Endothelial cell (in vitro differentiated cells): Measurements from ENCODE around the gene AFAP1L2. TPM values are rescaled to one million over a fixed set of nuclear protein-coding genes. Genes with fewer than 3 reads are reported as not detected.

Experiments
- DNase-seq: peaks from one replicate; pipeline ENCODE4 v3.0.0; 2021; ENCODE audit warnings: low spot score
- H3K27ac Mint-ChIP-seq: one replicate; pipeline ENCODE4 v1.8.0; 2021; ENCODE audit warnings: mixed read lengths, inconsistent platforms; ENCODE audit not compliant: unreplicated experiment
- H3K27me3 Mint-ChIP-seq: one replicate; pipeline ENCODE4 v1.8.0; 2021; ENCODE audit warnings: mild to moderate bottlenecking, moderate library complexity, mixed read lengths, inconsistent platforms; ENCODE audit not compliant: unreplicated experiment
- H3K36me3 Mint-ChIP-seq: one replicate; pipeline ENCODE4 v1.8.0; 2021; ENCODE audit warnings: mild to moderate bottlenecking, low read depth, mixed read lengths, inconsistent platforms; ENCODE audit not compliant: unreplicated experiment
- H3K4me1 Mint-ChIP-seq: one replicate; pipeline ENCODE4 v1.8.0; 2021; ENCODE audit warnings: mild to moderate bottlenecking, mixed read lengths, inconsistent platforms; ENCODE audit not compliant: unreplicated experiment
- H3K4me3 Mint-ChIP-seq: one replicate; pipeline ENCODE4 v1.8.0; 2021; ENCODE audit warnings: mild to moderate bottlenecking, mixed read lengths, inconsistent platforms; ENCODE audit not compliant: unreplicated experiment
- H3K9me3 Mint-ChIP-seq: one replicate; pipeline ENCODE4 v1.8.0; 2021; ENCODE audit warnings: mixed read lengths, inconsistent platforms; ENCODE audit not compliant: unreplicated experiment
- CTCF ChIP-seq: fragments of 200-600 bp; sonication (generic); IDR thresholded peaks from one replicate; pipeline ENCODE4 v1.5.0; 2021; ENCODE audit warnings: antibody characterized with exemption; ENCODE audit not compliant: unreplicated experiment
- total RNA-seq: library from RNA; stranded (reverse); fragmentation: NEBNext Ultra II Directional; extraction: Animal tissue kit (Norgen Biotek cat#: 25700); gene quantifications from one replicate; pipeline ENCODE4 v1.2.1, GENCODE V29; 2021; ENCODE audit not compliant: unreplicated experiment

The AFAP1L2 gene
- total RNA-seq, 1 donor from 2014 or later = 0.77 TPM

GRCh38 chr10:114367351-114368056, 36.8 kb downstream of the AFAP1L2 start:
- no peaks in the 10 kb centered on the region for H3K9me3 Mint-ChIP-seq
- TF ChIP-seq CTCF = no peak
- no peak overlapping the region for H3K4me3 Mint-ChIP-seq
- no peak for DNase-seq
- H3K4me1 Mint-ChIP-seq = peaks cover 5% of the 10 kb centered on the region
- peaks cover 1% of the 10 kb centered on the region for H3K27me3 Mint-ChIP-seq
- H3K36me3 Mint-ChIP-seq = no peaks in the 10 kb centered on the region
- H3K27ac Mint-ChIP-seq = no peak overlapping the region

- DNase-seq = no peak
- TF ChIP-seq CTCF = no peak
- H3K4me3 Mint-ChIP-seq = no peak overlapping the region
- H3K27me3 Mint-ChIP-seq = peaks cover 1% of the 10 kb centered on the region
- no peaks in the 10 kb centered on the region for H3K4me1 Mint-ChIP-seq
- no peaks in the 10 kb centered on the region for H3K9me3 Mint-ChIP-seq
- H3K36me3 Mint-ChIP-seq = no peaks in the 10 kb centered on the region
- no peak overlapping the region for H3K27ac Mint-ChIP-seq
These were observed 39.6 kb downstream of the AFAP1L2 start for GRCh38 chr10:114364726-114365125.

GRCh38 chr10:114363745-114364454, 40.4 kb downstream of the AFAP1L2 start:
- Mint-ChIP-seq H3K36me3 (no peaks in the 10 kb centered on the region), H3K9me3 (no peaks in the 10 kb centered on the region), H3K4me1 (no peaks in the 10 kb centered on the region), H3K4me3 (no peak overlapping the region), H3K27ac (peak overlapping the region; percentile 48), H3K27me3 (peaks cover 1% of the 10 kb centered on the region)
- no peak for TF ChIP-seq CTCF
- no peak for DNase-seq

- Mint-ChIP-seq H3K9me3 (no peaks in the 10 kb centered on the region), H3K4me1 (no peaks in the 10 kb centered on the region), H3K36me3 (no peaks in the 10 kb centered on the region), H3K27me3 (peaks cover 1% of the 10 kb centered on the region), H3K27ac (no peak overlapping the region), H3K4me3 (no peak overlapping the region)
- DNase-seq = no peak
- no peak for TF ChIP-seq CTCF
These were observed 41.4 kb downstream of the AFAP1L2 start for GRCh38 chr10:114362826-114363355.

GRCh38 chr10:114359953-114360345, 44.4 kb downstream of the AFAP1L2 start:
- Mint-ChIP-seq H3K36me3 (no peaks in the 10 kb centered on the region), H3K27me3 (no peaks in the 10 kb centered on the region), H3K4me3 (no peak overlapping the region), H3K27ac (no peak overlapping the region), H3K9me3 (no peaks in the 10 kb centered on the region), H3K4me1 (no peaks in the 10 kb centered on the region)
- no peak for TF ChIP-seq CTCF
- DNase-seq = no peak
